ENCODE data around the gene STX10.

DNA sequence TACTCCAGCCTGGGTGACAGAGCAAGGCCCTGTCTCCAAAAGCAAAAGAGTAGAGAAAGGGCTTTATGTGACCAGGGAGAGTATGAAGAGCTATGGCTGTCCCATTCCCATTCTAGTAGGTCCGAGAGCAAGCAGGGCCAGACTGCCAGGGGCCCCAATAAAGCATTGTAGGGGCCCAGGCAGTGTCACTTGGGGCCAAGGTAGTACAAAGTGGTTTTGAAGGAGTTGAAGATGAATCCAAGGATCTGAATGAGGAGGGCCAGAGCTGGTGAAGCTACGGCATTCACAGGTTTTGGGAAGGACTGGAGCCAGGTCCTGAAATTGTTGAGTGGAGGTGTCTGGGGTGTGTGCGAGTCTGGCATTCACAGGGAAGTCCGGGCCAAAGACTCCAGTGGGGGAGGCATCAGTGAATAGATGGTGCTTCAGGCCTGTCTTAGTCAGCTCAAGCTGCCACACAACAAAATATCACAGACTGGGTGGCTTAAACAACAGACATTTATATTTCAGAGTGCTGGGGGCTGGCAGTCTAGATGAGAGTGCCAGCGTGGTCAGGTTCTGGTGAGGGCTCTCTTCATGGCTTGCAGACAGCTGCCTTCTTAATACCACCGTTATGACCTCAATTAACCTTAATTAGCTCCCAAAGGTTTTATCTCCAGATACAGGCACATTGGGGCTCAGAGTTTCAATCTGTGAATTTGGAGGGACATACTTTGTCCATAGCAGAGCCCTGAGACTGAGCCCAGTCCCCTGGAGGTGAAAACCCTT lies 22.2 kb downstream of the STX10 start:
- TF ChIP-seq, protein P1, sequence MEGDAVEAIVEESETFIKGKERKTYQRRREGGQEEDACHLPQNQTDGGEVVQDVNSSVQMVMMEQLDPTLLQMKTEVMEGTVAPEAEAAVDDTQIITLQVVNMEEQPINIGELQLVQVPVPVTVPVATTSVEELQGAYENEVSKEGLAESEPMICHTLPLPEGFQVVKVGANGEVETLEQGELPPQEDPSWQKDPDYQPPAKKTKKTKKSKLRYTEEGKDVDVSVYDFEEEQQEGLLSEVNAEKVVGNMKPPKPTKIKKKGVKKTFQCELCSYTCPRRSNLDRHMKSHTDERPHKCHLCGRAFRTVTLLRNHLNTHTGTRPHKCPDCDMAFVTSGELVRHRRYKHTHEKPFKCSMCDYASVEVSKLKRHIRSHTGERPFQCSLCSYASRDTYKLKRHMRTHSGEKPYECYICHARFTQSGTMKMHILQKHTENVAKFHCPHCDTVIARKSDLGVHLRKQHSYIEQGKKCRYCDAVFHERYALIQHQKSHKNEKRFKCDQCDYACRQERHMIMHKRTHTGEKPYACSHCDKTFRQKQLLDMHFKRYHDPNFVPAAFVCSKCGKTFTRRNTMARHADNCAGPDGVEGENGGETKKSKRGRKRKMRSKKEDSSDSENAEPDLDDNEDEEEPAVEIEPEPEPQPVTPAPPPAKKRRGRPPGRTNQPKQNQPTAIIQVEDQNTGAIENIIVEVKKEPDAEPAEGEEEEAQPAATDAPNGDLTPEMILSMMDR (IDR thresholded peaks at IDR 0.05), result no peak
- no peak for TF ChIP-seq EP300 (IDR thresholded peaks at IDR 0.05)

Measured in sigmoid colon (tissue), 4 donors.